Endothelial cell of hepatic sinusoid (primary cell): Measurements from ENCODE around the gene NSMCE1.

Source experiments
- in situ Hi-C: cut with HindIII; loops from 2 replicates; pipeline ENCODE4 v1.10.0; 2017; ENCODE audit warnings: low sequenced_read_pairs

Gene NSMCE1

GRCh38 chr16:27245276-27246172 is 23.0 kb downstream of the NSMCE1 start:
- in situ Hi-C loops = no loop called here

GRCh38 chr16:27244363-27244755 is 24.2 kb downstream of the NSMCE1 start:
- in situ Hi-C loops = no loop called here

GRCh38 chr16:27243725-27244362 is 24.7 kb downstream of the NSMCE1 start:
- in situ Hi-C loops = no loop called here

GRCh38 chr16:27242868-27243590 is 25.5 kb downstream of the NSMCE1 start:
- in situ Hi-C loops = no loop called here

GRCh38 chr16:27242398-27242797 is 26.2 kb downstream of the NSMCE1 start:
- in situ Hi-C loops = no loop called here

- in situ Hi-C loops = no loop called here
Measured at GRCh38 chr16:27241658-27242057, 26.9 kb downstream of the NSMCE1 start.

- in situ Hi-C loops = no loop called here
Measured at GRCh38 chr16:27240948-27241531, 27.5 kb downstream of the NSMCE1 start.

GRCh38 chr16:27239906-27240655 is 28.5 kb downstream of the NSMCE1 start:
- in situ Hi-C loops = no loop called here

- in situ Hi-C loops = no loop called here
Measured at GRCh38 chr16:27239026-27239425, 29.5 kb downstream of the NSMCE1 start.

- in situ Hi-C loops = no loop called here
Measured at GRCh38 chr16:27238591-27238990, 30.0 kb downstream of the NSMCE1 start.

GRCh38 chr16:27238016-27238587 is 30.5 kb downstream of the NSMCE1 start:
- in situ Hi-C loops = no loop called here

- in situ Hi-C loops = no loop called here
Measured at GRCh38 chr16:27237219-27238015, 31.2 kb downstream of the NSMCE1 start.

- in situ Hi-C loops = no loop called here
Measured at GRCh38 chr16:27236635-27237218, 31.8 kb downstream of the NSMCE1 start.

GRCh38 chr16:27235938-27236245 is 32.7 kb downstream of the NSMCE1 start:
- in situ Hi-C loops = no loop called here

GRCh38 chr16:27235055-27235937 is 33.3 kb downstream of the NSMCE1 start:
- in situ Hi-C loops = no loop called here

GRCh38 chr16:27234603-27235002 is 34.0 kb downstream of the NSMCE1 start:
- in situ Hi-C loops = no loop called here

GRCh38 chr16:27234171-27234570 is 34.4 kb downstream of the NSMCE1 start:
- in situ Hi-C loops = no loop called here

GRCh38 chr16:27233731-27234130 is 34.8 kb downstream of the NSMCE1 start:
- in situ Hi-C loops = no loop called here
